Calu3 (cell line): ENCODE measurements around the gene GPR157. TPM values are rescaled to one million over a fixed set of nuclear protein-coding genes. Genes with fewer than 3 reads are reported as not detected.

Experiments
- BruUV-seq: library from RNA; stranded (reverse); fragments of 400-500 nt; replicated peaks from 2 replicates; lab custom pipeline; 2021; lab: Mats Ljungman, UMichigan
- CTCF ChIA-PET: fragments of 300-600 bp; sonication (Branson Sonifier 250); formaldehyde crosslinking; loops from one replicate; lab custom pipeline; 2022; ENCODE audit warnings: antibody characterized with exemption; lab: Charles Lee
- DNase-seq: peaks from one replicate; pipeline ENCODE4 v3.0.0; 2022
- H3K27ac Mint-ChIP-seq: one replicate; pipeline ENCODE4 v1.8.0; 2022; ENCODE audit warnings: mixed read lengths; ENCODE audit not compliant: unreplicated experiment
- H3K27me3 Mint-ChIP-seq: one replicate; pipeline ENCODE4 v1.8.0; 2022; ENCODE audit warnings: mixed read lengths; ENCODE audit not compliant: unreplicated experiment
- H3K36me3 Mint-ChIP-seq: one replicate; pipeline ENCODE4 v1.8.0; 2022; ENCODE audit warnings: mild to moderate bottlenecking, moderate library complexity, mixed read lengths; ENCODE audit not compliant: insufficient read depth, unreplicated experiment
- H3K4me1 Mint-ChIP-seq: one replicate; pipeline ENCODE4 v1.8.0; 2022; ENCODE audit warnings: mild to moderate bottlenecking, low read depth, mixed read lengths; ENCODE audit not compliant: unreplicated experiment
- H3K4me3 Mint-ChIP-seq: one replicate; pipeline ENCODE4 v1.8.0; 2022; ENCODE audit warnings: mild to moderate bottlenecking, low read depth, moderate library complexity, mixed read lengths; ENCODE audit not compliant: unreplicated experiment
- H3K9me3 Mint-ChIP-seq: one replicate; pipeline ENCODE4 v1.8.0; 2022; ENCODE audit warnings: low read depth, mixed read lengths; ENCODE audit not compliant: unreplicated experiment
- intact Hi-C: fragments of 100-400 bp; cut with micrococcal nuclease; formaldehyde crosslinking; loops from one replicate; pipeline ENCODE4 v1.10.0; 2022; ENCODE audit not compliant: unreplicated experiment
- total RNA-seq: library from RNA; stranded (reverse); gene quantifications from 2 replicates; pipeline ENCODE4 v1.2.3, GENCODE V29; 2022
- TF ChIP-seq, protein P1 (sequence below): fragments of 200-600 bp; IDR thresholded peaks from one replicate; pipeline ENCODE4 v1.8.0; 2022; ENCODE audit warnings: antibody characterized with exemption; ENCODE audit not compliant: unreplicated experiment

Gene GPR157
- total RNA-seq, 1 experiment from 2014 or later, result 5.4 TPM

DNA sequence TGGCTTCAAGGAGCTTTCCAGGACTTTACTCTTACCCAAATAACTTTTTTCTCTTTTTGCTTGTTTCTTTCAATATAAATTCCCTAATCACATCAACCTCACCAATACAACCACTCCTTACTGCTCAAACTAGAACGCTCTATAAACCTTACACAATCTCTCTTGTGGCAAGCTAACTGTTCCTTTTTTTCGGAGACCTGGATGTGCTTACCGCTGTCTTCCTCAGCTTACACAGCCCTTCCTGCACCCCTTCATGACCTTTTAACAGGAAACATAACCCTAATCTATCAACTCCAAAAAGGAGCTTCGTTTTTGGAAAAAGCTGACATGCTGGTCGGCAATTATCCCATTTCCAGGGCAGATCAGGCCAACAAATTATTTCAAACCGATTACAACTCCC, 35.3 kb downstream of the GPR157 start:
- Mint-ChIP-seq H3K27ac (no peak overlapping the region), H3K4me1 (no peaks in the 10 kb centered on the region), H3K36me3 (no peaks in the 10 kb centered on the region), H3K4me3 (no peak overlapping the region), H3K27me3 (no peaks in the 10 kb centered on the region), H3K9me3 (peaks cover 2% of the 10 kb centered on the region)
- no peak for DNase-seq
- no TSS peak for BruUV-seq
- TF ChIP-seq, protein P1, sequence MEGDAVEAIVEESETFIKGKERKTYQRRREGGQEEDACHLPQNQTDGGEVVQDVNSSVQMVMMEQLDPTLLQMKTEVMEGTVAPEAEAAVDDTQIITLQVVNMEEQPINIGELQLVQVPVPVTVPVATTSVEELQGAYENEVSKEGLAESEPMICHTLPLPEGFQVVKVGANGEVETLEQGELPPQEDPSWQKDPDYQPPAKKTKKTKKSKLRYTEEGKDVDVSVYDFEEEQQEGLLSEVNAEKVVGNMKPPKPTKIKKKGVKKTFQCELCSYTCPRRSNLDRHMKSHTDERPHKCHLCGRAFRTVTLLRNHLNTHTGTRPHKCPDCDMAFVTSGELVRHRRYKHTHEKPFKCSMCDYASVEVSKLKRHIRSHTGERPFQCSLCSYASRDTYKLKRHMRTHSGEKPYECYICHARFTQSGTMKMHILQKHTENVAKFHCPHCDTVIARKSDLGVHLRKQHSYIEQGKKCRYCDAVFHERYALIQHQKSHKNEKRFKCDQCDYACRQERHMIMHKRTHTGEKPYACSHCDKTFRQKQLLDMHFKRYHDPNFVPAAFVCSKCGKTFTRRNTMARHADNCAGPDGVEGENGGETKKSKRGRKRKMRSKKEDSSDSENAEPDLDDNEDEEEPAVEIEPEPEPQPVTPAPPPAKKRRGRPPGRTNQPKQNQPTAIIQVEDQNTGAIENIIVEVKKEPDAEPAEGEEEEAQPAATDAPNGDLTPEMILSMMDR, result no peak
- intact Hi-C loops, result loop anchor here (10.0 kb wide), 1 partner anchor 169 kb away; no protein-coding TSS in a partner anchor
- CTCF ChIA-PET, result no interaction called here

GRCh38 chr1:9093091-9093490, 35.8 kb downstream of the GPR157 start:
- Mint-ChIP-seq H3K9me3 (peaks cover 2% of the 10 kb centered on the region), H3K27me3 (no peaks in the 10 kb centered on the region), H3K27ac (no peak overlapping the region), H3K4me3 (no peak overlapping the region), H3K4me1 (no peaks in the 10 kb centered on the region), H3K36me3 (no peaks in the 10 kb centered on the region)
- no peak for DNase-seq
- CTCF ChIA-PET, result no interaction called here
- TF ChIP-seq, protein P1, result no peak
- BruUV-seq, result no TSS peak
- intact Hi-C loops, result loop anchor here (10.0 kb wide), 1 partner anchor 168 kb away; no protein-coding TSS in a partner anchor

GRCh38 chr1:9088807-9089206, 40.1 kb downstream of the GPR157 start:
- H3K9me3 Mint-ChIP-seq, result peaks cover 2% of the 10 kb centered on the region
- no peak overlapping the region for H3K4me3 Mint-ChIP-seq
- BruUV-seq, result no TSS peak
- H3K27me3 Mint-ChIP-seq, result no peaks in the 10 kb centered on the region
- TF ChIP-seq, protein P1, result no peak
- peaks cover 17% of the 10 kb centered on the region for H3K4me1 Mint-ChIP-seq
- H3K27ac Mint-ChIP-seq, result no peak overlapping the region
- intact Hi-C loops, result no loop called here
- DNase-seq, result no peak
- CTCF ChIA-PET, result no interaction called here
- no peaks in the 10 kb centered on the region for H3K36me3 Mint-ChIP-seq

DNA sequence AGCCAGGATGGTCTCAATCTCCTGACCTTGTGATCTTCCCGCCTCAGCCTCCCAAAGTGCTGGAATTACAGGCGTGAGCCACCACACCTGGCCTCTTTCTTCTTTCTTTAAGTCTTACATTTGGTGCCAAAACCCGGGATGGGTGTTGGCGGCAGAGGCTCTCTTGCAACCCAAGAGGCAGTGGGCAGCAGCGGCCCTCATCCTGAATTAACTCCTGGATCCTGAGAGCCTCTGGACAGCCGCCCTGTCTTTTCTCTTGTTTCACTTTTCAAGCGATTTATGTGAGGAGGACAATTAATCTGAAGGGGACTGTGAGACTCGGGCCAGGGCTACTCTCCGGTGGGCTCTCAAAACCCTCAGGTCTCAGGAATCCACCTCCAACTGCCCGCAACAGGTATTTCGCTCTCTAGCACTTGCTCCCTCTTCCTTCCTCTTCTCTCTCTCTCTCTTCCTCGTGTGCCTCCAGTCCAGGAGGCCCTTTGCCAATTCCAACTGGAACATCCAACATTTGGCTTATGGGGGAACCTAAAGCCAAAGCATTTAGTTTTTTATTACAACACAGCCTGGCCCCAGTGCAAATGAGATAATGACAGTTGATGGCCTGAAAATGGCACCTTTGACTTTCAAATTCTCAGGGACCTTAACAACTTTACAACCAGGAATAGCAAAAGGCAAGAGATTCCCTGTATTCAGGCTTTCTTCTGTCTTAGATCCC, 41.3 kb downstream of the GPR157 start:
- H3K4me3 Mint-ChIP-seq, result no peak overlapping the region
- H3K27ac Mint-ChIP-seq, result no peak overlapping the region
- DNase-seq, result no peak
- intact Hi-C loops, result no loop called here
- CTCF ChIA-PET, result no interaction called here
- H3K9me3 Mint-ChIP-seq, result peaks cover 2% of the 10 kb centered on the region
- no peaks in the 10 kb centered on the region for H3K27me3 Mint-ChIP-seq
- no TSS peak for BruUV-seq
- TF ChIP-seq, protein P1, result no peak
- peaks cover 17% of the 10 kb centered on the region for H3K4me1 Mint-ChIP-seq
- H3K36me3 Mint-ChIP-seq, result no peaks in the 10 kb centered on the region
